Endothelial cell of umbilical vein (primary cell): ENCODE results near the gene ZBTB46. TPM values are rescaled to one million over a fixed set of nuclear protein-coding genes. Genes with fewer than 3 reads are reported as not detected.

ENCODE experiments used
- BruUV-seq: library from RNA; stranded (reverse); fragments of 400-500 nt; replicated peaks from 2 replicates; lab custom pipeline; 2021; lab: Mats Ljungman, UMichigan
- CTCF ChIA-PET: fragments of 300-600, 350-600 bp; sonication (Branson Sonifier 250); formaldehyde crosslinking; loops from one replicate; lab custom pipeline; 2021; ENCODE audit warnings: antibody characterized with exemption, inconsistent platforms; lab: Charles Lee
- POLR2A ChIA-PET: fragments of 300-600, 350-600 bp; sonication (Branson Sonifier 250); formaldehyde crosslinking; loops from one replicate; lab custom pipeline; 2021; ENCODE audit warnings: antibody characterized with exemption, inconsistent platforms; lab: Charles Lee
- DNase-seq: peaks from one replicate; pipeline ENCODE4 v3.0.0-alpha.2; 2011; ENCODE audit warnings: low read depth, low spot score
- FAIRE-seq: peaks from 2 replicates; lab custom pipeline; 2011; peaks lifted over from hg19 to GRCh38; lab: Jason Lieb, UNC
- H2AFZ ChIP-seq: 2 replicates; pipeline ENCODE4 v1.6.0; 2012; ENCODE audit warnings: low read depth, low read length, control low read depth, inconsistent platforms
- H3K27ac ChIP-seq: 2 replicates; pipeline ENCODE4 v1.5.1; 2011; ENCODE audit warnings: low read depth, mild to moderate bottlenecking, control low read depth, low read length, moderate library complexity; ENCODE audit not compliant: insufficient read depth
- H3K27me3 ChIP-seq, 2 experiments: 2 replicates each; pipeline versions ENCODE4 v1.6.0 to v1.6.1; 2011; ENCODE audit warnings: low read length in 2 of 2, mixed read lengths in 1 of 2; ENCODE audit not compliant: control insufficient read depth in 2 of 2, insufficient read depth in 2 of 2
- H3K36me3 ChIP-seq, 2 experiments: 2 replicates in 1 of 2; 3 replicates in 1 of 2; pipeline ENCODE4 v1.5.1; 2011; ENCODE audit warnings: low read length in 2 of 2, mild to moderate bottlenecking in 1 of 2, moderate library complexity in 1 of 2; ENCODE audit not compliant: control insufficient read depth in 2 of 2, insufficient read depth in 2 of 2; ENCODE audit errors: extremely low read depth in 1 of 2
- H3K4me1 ChIP-seq: 3 replicates; pipeline ENCODE4 v1.5.1; 2011; ENCODE audit warnings: mild to moderate bottlenecking, low read length; ENCODE audit not compliant: control insufficient read depth, insufficient read depth; ENCODE audit errors: extremely low read depth
- H3K4me2 ChIP-seq: 2 replicates; pipeline ENCODE4 v1.6.1; 2011; ENCODE audit warnings: low read length, control low read depth, mixed read lengths; ENCODE audit not compliant: insufficient read depth
- H3K4me3 ChIP-seq, 3 experiments: fragments of 200-600 bp in 1 of 3; sonication (generic), shearing (Covaris generic) in 1 of 3; replicated peaks in 1 of 3; 2 replicates each; pipeline ENCODE4 v1.5.1; 2011 to 2016; ENCODE audit warnings: control low read depth in 3 of 3, low read length in 3 of 3, mild to moderate bottlenecking in 2 of 3, inconsistent platforms in 1 of 3, low read depth in 1 of 3, moderate library complexity in 1 of 3; ENCODE audit not compliant: insufficient read depth in 1 of 3
- H3K79me2 ChIP-seq: 2 replicates; pipeline ENCODE4 v1.6.0; 2012; ENCODE audit warnings: low read length, inconsistent platforms; ENCODE audit not compliant: control insufficient read depth, insufficient read depth
- H3K9ac ChIP-seq: replicated peaks from 2 replicates; pipeline ENCODE3; 2011; ENCODE audit warnings: low read length, control low read depth; ENCODE audit not compliant: insufficient read depth; ENCODE audit errors: extremely low read depth
- H3K9me1 ChIP-seq: replicated peaks from 3 replicates; pipeline ENCODE4 v1.6.0; 2011; ENCODE audit warnings: mild to moderate bottlenecking, low read length; ENCODE audit not compliant: control insufficient read depth, insufficient read depth; ENCODE audit errors: extremely low read depth
- H3K9me3 ChIP-seq: replicated peaks from 2 replicates; pipeline ENCODE4 v1.5.1; 2012; ENCODE audit warnings: low read length, inconsistent platforms; ENCODE audit not compliant: control insufficient read depth, insufficient read depth
- H4K20me1 ChIP-seq: replicated peaks from 2 replicates; pipeline ENCODE3; 2011; ENCODE audit warnings: mild to moderate bottlenecking, low read length; ENCODE audit not compliant: control insufficient read depth, insufficient read depth; ENCODE audit errors: extremely low read depth
- CTCF ChIP-seq, 2 donors: IDR thresholded peaks; 1 replicate in 1 of 2; 2 replicates in 1 of 2; pipeline ENCODE4 v1.5.1; 2011; ENCODE audit warnings: low read length in 2 of 2, mild to moderate bottlenecking in 2 of 2, moderate library complexity in 2 of 2, control low read depth in 1 of 2, inconsistent platforms in 1 of 2, low read depth in 1 of 2; ENCODE audit not compliant: insufficient read depth in 1 of 2; ENCODE audit errors: extremely low read depth in 1 of 2
- EZH2 ChIP-seq: IDR thresholded peaks from 2 replicates; pipeline ENCODE4 v1.6.1; 2012; ENCODE audit warnings: borderline replicate concordance, low read depth, mild to moderate bottlenecking, moderate library complexity, low read length, inconsistent platforms; ENCODE audit not compliant: severe bottlenecking
- FOS ChIP-seq: IDR thresholded peaks from 2 replicates; pipeline ENCODE4 v1.6.1; 2011; ENCODE audit warnings: mild to moderate bottlenecking, low read length, moderate library complexity, borderline replicate concordance; ENCODE audit not compliant: insufficient read depth
- GATA2 ChIP-seq: IDR thresholded peaks from 2 replicates; pipeline ENCODE4 v1.7.0; 2011; ENCODE audit warnings: low read depth, mild to moderate bottlenecking, moderate library complexity, mixed read lengths, low read length; ENCODE audit not compliant: insufficient read length, insufficient read depth
- JUN ChIP-seq: IDR thresholded peaks from 2 replicates; pipeline ENCODE4 v1.6.1; 2011; ENCODE audit warnings: borderline replicate concordance, low read depth; ENCODE audit not compliant: insufficient read length, insufficient read depth
- MYC ChIP-seq: IDR thresholded peaks from one replicate; pipeline ENCODE4 v1.6.1; 2011; ENCODE audit warnings: mild to moderate bottlenecking, low read depth, low read length
- POLR2A ChIP-seq: IDR thresholded peaks from 2 replicates; pipeline ENCODE4 v1.6.1; 2012; ENCODE audit warnings: low read depth, mild to moderate bottlenecking, control low read depth, low read length
- POLR2AphosphoS5 ChIP-seq: IDR thresholded peaks from 2 replicates; pipeline ENCODE4 v1.6.1; 2012; ENCODE audit warnings: low read depth, mild to moderate bottlenecking, control low read depth, low read length, moderate library complexity; ENCODE audit not compliant: insufficient read depth
- dilution Hi-C: fragments of 300-500 bp; cut with MboI; formaldehyde crosslinking; loops from one replicate; pipeline ENCODE4 v1.15.0; 2019; ENCODE audit warnings: low sequenced_read_pairs; ENCODE audit not compliant: extremely low pct_ligation_motif_present
- intact Hi-C: fragments of 100-400 bp; cut with micrococcal nuclease; formaldehyde crosslinking; loops from one replicate; pipeline ENCODE4 v1.10.0; 2022
- polyA plus RNA-seq, 4 experiments: library from polyadenylated mRNA; depleted of rRNA in 3 of 4; stranded (reverse) in 3 of 4; unstranded in 1 of 4; fragments of >200 nt; gene quantifications; 2 replicates each; pipeline versions ENCODE4 v1.2.1 to v1.2.3, GENCODE V29; 2011 to 2012; ENCODE audit warnings: missing spikeins in 1 of 4
- total RNA-seq: library from RNA; stranded (reverse); gene quantifications from 2 replicates; pipeline ENCODE4 v1.2.3, GENCODE V29; 2021
- TF ChIP-seq, protein P1 (sequence below): IDR thresholded peaks from 2 replicates; pipeline ENCODE4 v1.6.1; 2011; ENCODE audit not compliant: insufficient read depth, insufficient read length

Gene ZBTB46
- total and polyA plus RNA-seq, 2 donors (not counting 3 experiments of a cell fraction or from before 2014, with no cell fraction given): 1.3 to 7.1 TPM

DNA sequence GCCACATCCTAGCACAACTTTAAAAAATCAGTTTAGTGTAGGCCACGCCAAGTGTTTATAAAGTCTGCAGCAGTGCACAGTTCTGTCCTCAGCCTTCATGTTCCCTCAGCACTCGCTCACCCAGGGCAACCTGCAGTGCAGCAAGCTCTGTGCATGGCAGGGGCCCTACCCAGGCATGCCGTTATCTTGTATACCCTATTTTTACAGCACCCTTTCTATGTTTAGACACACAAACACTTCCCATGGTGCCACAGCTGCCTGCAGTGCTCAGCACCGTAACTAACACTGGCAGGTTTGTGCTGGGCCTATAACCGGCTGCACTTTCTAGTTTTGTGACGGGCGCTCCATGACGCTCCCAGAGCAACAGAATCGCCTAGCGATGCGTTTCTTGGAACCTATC, 43.8 kb downstream of the ZBTB46 start:
- TF ChIP-seq EZH2 (no peak), FOS (no peak), JUN (no peak), GATA2 (no peak), POLR2A (no peak), MYC (no peak), POLR2AphosphoS5 (no peak), CTCF (IDR thresholded peaks at IDR 0.05; ENCODE audit: extremely low read depth in 1 of 2, insufficient read depth in 1 of 2, low read depth in 1 of 2, low read length in 2 of 2) (no peak)
- TF ChIP-seq, protein P1, sequence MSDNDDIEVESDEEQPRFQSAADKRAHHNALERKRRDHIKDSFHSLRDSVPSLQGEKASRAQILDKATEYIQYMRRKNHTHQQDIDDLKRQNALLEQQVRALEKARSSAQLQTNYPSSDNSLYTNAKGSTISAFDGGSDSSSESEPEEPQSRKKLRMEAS: no peak
- DNase-seq (no peak), FAIRE-seq (no peak)
- CTCF ChIA-PET: interaction anchor here (1.0 to 3.8 kb wide), 8 partner anchors 12 to 334 kb away, joined by 3 to 32 read pairs (median 12); partner anchors contain the start of gene TPD52L2
- dilution Hi-C loops: no loop called here
- no peak overlapping the region for H2AFZ ChIP-seq
- H3K4me3 ChIP-seq: no peak overlapping the region
- H3K4me2 ChIP-seq: no peak overlapping the region
- no peaks in the 10 kb centered on the region for H3K36me3 ChIP-seq
- no TSS peak for BruUV-seq
- intact Hi-C loops: loop anchor here (2.0 kb wide), 1 partner anchor 185 kb away; no protein-coding TSS in a partner anchor
- no peaks in the 10 kb centered on the region for H3K27me3 ChIP-seq
- POLR2A ChIA-PET: no interaction called here
- no peak overlapping the region for H3K9ac ChIP-seq
- no peak overlapping the region for H3K27ac ChIP-seq
- H3K4me1 ChIP-seq: no peaks in the 10 kb centered on the region
- H3K79me2 ChIP-seq: no peaks in the 10 kb centered on the region
- H3K9me3 ChIP-seq: no peaks in the 10 kb centered on the region
- H3K9me1 ChIP-seq: no peaks in the 10 kb centered on the region
- no peaks in the 10 kb centered on the region for H4K20me1 ChIP-seq
